HEK293 (cell line): ENCODE measurements around the gene WDR36.

Source experiments
- TCF7L2 ChIP-seq: IDR thresholded peaks from 2 replicates; pipeline ENCODE4 v1.6.1; 2011; ENCODE audit warnings: low read depth, mild to moderate bottlenecking, inconsistent platforms, low read length, moderate library complexity, borderline replicate concordance
- ZBTB1 ChIP-seq: fragments of 450-650 bp; formaldehyde crosslinking; IDR thresholded peaks from 2 replicates; pipeline ENCODE4 v1.5.1; 2016; ENCODE audit warnings: missing biosample characterization, missing genetic modification characterization
- ZBTB20 ChIP-seq: fragments of 450-650 bp; formaldehyde crosslinking; IDR thresholded peaks from 2 replicates; pipeline ENCODE4 v1.5.1; 2016; ENCODE audit warnings: missing biosample characterization, missing genetic modification characterization
- ZNF138 ChIP-seq: fragments of 450-650 bp; formaldehyde crosslinking; IDR thresholded peaks from 2 replicates; pipeline ENCODE4 v1.5.1; 2016; ENCODE audit warnings: missing biosample characterization, missing genetic modification characterization, borderline replicate concordance
- ZNF580 ChIP-seq: fragments of 450-650 bp; formaldehyde crosslinking; IDR thresholded peaks from 2 replicates; pipeline ENCODE4 v1.5.1; 2016; ENCODE audit warnings: missing biosample characterization, missing genetic modification characterization
- ZNF629 ChIP-seq: fragments of 450-650 bp; formaldehyde crosslinking; IDR thresholded peaks from 2 replicates; pipeline ENCODE4 v1.5.1; 2017; ENCODE audit warnings: missing biosample characterization, missing genetic modification characterization
- TF ChIP-seq, protein P1 (sequence below): fragments of 450-650 bp; formaldehyde crosslinking; IDR thresholded peaks from 2 replicates; pipeline ENCODE4 v1.5.1; 2016; ENCODE audit warnings: missing biosample characterization, missing genetic modification characterization

GRCh38 chr5:111074244-111074643 lies 17.9 kb upstream of the WDR36 start:
- TF ChIP-seq, protein P1, sequence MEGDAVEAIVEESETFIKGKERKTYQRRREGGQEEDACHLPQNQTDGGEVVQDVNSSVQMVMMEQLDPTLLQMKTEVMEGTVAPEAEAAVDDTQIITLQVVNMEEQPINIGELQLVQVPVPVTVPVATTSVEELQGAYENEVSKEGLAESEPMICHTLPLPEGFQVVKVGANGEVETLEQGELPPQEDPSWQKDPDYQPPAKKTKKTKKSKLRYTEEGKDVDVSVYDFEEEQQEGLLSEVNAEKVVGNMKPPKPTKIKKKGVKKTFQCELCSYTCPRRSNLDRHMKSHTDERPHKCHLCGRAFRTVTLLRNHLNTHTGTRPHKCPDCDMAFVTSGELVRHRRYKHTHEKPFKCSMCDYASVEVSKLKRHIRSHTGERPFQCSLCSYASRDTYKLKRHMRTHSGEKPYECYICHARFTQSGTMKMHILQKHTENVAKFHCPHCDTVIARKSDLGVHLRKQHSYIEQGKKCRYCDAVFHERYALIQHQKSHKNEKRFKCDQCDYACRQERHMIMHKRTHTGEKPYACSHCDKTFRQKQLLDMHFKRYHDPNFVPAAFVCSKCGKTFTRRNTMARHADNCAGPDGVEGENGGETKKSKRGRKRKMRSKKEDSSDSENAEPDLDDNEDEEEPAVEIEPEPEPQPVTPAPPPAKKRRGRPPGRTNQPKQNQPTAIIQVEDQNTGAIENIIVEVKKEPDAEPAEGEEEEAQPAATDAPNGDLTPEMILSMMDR (tag by site-specific recombination): no peak
- TF ChIP-seq ZNF629: no peak
- no peak for TF ChIP-seq ZNF580 (tag by site-specific recombination)
- TF ChIP-seq ZNF138 (tag by site-specific recombination): no peak
- no peak for TF ChIP-seq ZBTB20 (tag by site-specific recombination)
- TF ChIP-seq ZBTB1 (tag by site-specific recombination): no peak
- TF ChIP-seq TCF7L2: no peak
